Putamen (tissue), 1 donor: ENCODE results near the gene TIMM44.
"Not testable (repeated sequence)": the region's sequence is repeated elsewhere in the genome, so short reads cannot be mapped to it uniquely, and the experiment has no call there.

Experiments
- DNase-seq: peaks from one replicate; pipeline ENCODE4 v3.0.0-alpha.2; 2016; ENCODE audit warnings: low spot score

The TIMM44 gene

GRCh38 chr19:7947939-7948338, 4.5 kb upstream of the TIMM44 start:
- DNase-seq = no peak

- peak; percentile 90 for DNase-seq
Observed at GRCh38 chr19:7944177-7944761, 803 bp upstream of the TIMM44 start.

GRCh38 chr19:7942981-7943443, 454 bp downstream of the TIMM44 start:
- DNase-seq = no peak

GRCh38 chr19:7941895-7942596, 1.4 kb downstream of the TIMM44 start:
- DNase-seq = no peak

GRCh38 chr19:7940841-7941240, 2.6 kb downstream of the TIMM44 start:
- no peak for DNase-seq

GRCh38 chr19:7934766-7935165, 8.7 kb downstream of the TIMM44 start:
- DNase-seq = no peak

- no peak for DNase-seq
Observed at GRCh38 chr19:7933828-7934725, 9.4 kb downstream of the TIMM44 start.

GRCh38 chr19:7933411-7933810, 10.1 kb downstream of the TIMM44 start:
- no peak for DNase-seq

GRCh38 chr19:7932930-7933300, 10.6 kb downstream of the TIMM44 start:
- no peak for DNase-seq

- no peak for DNase-seq
Observed at GRCh38 chr19:7932276-7932929, 11.1 kb downstream of the TIMM44 start.

- DNase-seq = no peak
Observed at GRCh38 chr19:7931221-7932061, 12.0 kb downstream of the TIMM44 start.

GRCh38 chr19:7930765-7931164, 12.7 kb downstream of the TIMM44 start:
- DNase-seq = no peak

- not testable (repeated sequence) for DNase-seq
Observed at GRCh38 chr19:7930030-7930429, 13.4 kb downstream of the TIMM44 start.

GRCh38 chr19:7928741-7929701, 14.4 kb downstream of the TIMM44 start:
- DNase-seq = no peak

- no peak for DNase-seq
Observed at GRCh38 chr19:7928334-7928706, 15.1 kb downstream of the TIMM44 start.

- DNase-seq = no peak
Observed at GRCh38 chr19:7927605-7928333, 15.7 kb downstream of the TIMM44 start.

GRCh38 chr19:7926727-7927604, 16.5 kb downstream of the TIMM44 start:
- no peak for DNase-seq

- no peak for DNase-seq
Observed at GRCh38 chr19:7926021-7926726, 17.3 kb downstream of the TIMM44 start, which contains the start of gene CTXN1. CTXN1 (minus strand) TSS chr19:7926135; CDS start chr19:7925538, 597 bp downstream.
